ENCODE measurements around the gene BRD9.
A peak's percentile ranks its signal among the peaks of the same experiment; 100 is the strongest.
"Not testable (repeated sequence)": the region's sequence is repeated elsewhere in the genome, so short reads cannot be mapped to it uniquely, and the experiment has no call there.

Gene BRD9

DNA sequence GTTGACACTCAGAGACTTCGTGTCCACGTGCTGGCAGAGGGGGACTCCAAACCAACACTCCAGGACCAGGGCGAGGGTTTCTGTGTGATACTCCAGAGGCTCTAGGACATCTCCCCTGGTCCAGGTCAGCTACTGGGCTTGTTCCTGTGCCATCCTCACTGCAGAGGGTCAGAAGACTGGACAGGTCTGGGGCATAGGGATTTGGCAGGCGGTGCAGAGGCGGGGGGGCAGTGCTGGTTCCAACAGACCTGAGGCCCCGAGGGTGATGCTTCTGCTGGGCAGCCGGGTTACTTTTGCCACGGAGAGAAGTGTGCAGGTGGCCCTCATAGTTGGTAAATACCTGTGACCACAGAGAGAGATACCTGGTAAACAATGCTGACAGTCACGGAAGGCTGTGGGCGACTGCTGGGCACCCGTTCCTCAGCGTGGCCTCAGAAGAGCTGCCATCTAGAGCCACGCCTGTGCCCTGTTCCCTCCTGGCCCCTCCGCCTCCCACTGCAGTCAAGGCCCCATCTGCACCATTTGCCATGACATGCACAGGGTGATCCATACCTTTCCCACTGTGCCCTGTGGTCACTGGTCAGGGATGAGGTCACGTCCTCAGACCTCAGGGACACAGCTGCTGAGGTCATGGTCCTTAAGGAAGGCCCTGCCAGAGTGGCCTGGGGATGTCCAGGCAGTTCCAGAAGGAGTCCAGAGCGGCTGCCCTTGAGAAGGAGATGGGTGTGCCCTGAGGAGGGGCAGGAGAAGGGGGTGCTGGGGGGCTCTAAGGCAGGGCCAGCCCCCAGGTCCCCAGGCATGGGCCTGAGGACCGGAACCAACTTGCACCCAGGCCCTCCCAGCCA, 30.1 kb upstream of the BRD9 start:
- DNase-seq: no peak

DNA sequence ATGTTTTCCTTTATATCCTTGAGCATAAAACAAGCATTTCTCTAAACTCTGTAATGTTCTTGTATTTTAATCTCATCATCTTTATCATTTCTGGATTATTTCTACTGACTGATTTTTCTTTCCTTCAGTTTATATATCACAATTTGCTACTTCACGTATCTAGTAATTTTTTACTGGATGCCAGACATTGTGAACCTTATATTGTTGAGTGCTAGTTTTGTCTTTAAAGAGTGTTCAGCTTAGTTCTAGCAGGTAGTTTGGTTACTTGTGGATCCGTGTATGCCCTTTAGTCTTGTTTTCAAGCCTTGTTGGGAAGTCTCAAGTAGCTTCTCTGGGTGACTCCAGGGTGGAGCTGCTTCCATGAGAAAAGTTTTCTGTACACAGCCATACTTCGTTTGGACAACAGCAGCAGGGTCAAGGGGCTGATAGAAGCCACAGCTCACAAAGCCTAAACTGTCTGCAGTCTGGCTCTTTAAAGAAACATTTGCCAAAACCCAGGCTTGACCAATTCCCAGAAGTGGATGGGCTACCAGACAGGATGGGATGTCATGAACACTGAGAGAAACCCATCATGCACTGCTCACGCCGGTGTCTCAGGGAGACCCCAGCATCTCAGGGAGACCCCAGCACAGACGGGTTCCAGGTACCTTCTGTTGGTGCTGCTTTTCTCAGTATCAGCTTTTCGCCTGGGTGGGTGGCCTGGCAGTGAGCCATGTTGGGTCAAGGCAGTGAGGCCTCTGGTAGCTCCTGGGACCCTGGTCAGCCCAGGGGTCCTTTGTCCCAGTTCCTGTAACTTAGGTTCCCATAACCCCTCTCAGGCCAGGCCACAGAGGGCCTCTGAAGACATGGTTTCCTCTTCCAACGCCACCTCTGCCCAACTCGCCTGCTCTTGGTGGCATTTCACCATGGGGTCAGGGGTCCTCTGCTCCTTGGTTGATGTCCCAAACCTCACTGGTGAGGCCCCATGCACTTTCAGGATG, 29.1 kb upstream of the BRD9 start:
- no peak for DNase-seq

DNA sequence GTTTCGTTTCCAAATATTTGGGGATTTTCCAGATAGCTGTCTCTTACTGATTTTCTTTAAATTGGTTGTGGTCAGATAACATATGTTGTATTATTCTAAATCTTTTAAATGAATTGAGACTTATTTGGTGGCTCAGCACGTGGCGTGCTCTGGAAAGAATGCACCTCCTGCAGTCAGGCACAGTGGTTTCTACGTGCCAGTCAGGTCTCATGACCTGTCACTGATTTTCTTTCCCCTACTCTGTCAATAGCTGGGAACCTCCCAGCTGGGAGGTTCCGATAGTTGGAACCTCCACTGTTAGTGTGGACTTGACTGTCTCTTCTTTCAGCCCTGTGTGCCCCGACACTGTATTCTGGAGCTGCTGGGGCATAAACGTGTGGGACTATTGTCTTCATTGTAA, 27.7 kb upstream of the BRD9 start:
- DNase-seq: no peak

DNA sequence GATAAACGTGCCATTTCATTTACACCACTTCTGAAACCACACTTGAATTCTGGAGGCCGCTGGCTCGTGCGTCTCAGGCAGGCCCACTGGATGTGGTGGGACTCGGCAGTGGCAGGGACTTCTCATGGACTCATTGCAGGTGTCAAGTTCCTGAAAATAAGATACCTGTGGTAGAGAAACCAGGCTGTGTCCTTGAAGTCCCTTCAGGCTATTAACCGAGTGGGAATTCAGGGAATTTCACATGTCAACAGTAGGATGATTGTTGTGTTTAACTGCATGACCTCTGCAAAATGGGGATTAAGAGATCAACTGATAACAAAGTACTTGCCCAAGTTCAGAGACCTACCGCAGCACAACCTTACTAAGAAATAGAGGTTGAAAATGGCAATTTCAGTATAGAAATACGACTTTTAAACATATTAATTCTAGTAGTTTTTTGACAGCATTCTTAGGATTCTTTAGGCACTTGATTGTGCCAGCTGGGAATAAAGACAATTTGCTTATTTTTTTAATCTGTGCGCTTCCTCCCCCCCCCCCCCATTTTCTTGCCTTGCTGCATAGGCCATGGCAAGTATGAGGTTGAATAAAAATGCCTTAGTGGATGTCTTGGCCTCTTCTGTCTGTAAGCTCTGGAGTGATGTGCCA, 26.9 kb upstream of the BRD9 start:
- no peak for DNase-seq

DNA sequence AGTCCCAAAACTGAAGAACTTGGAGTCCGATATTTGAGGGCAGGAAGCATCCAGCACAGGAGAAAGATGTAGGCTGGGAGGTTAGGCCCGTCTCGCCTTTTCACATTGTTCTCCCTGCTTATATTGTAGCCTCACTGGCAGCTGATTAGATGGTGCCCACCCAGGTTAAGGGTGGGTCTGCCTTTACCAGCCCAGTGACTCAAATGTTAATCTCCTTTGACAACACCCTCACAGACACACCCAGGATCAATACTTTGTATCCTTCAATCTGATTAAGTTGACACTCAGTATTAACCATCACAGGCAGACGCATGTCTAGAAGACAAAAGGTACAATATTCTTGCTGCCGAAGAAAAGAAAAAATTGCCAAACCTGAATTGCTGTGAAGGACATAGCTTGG, 26.1 kb upstream of the BRD9 start:
- DNase-seq: not testable (repeated sequence)

DNA sequence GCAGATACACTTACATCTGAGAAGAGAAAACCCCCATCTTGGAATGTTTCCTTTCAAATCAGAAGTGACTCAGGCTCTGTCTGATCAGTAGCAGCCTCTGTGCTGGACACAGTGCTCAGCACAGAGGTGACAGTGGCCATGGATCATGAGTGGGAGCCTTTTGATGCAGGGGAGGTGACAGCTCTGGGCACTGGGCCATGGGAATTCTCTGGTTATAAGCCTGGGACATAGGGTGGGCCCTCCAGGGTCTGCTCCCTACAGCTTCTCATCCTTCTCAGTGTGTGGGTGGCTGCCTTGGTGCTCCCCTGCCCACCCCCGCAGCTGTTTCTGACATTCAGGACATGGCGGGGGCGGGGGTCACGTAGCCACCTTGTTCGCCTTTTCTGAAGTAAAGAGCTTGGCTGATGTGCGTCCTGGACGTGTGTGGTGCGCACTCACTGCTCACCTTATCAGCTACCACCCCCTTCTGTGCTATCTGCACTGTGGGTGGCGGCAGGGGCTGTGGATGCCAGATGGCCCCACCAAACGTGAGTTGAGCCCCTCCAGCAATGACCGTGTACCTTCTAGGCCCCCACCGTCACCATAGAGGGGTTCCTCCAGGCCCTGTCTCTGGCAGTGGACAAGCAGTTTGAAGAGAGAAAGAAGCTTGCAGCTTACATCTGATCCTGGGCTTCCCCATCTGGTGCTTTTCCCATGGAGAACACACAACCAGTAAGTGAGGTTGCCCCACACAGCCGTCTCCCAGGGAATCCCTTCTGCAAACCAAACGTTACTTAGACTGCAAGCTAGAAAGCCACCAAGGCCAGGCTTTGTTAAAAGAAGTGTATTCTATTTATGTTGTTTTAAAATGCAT, 24.1 kb upstream of the BRD9 start:
- no peak for DNase-seq

DNA sequence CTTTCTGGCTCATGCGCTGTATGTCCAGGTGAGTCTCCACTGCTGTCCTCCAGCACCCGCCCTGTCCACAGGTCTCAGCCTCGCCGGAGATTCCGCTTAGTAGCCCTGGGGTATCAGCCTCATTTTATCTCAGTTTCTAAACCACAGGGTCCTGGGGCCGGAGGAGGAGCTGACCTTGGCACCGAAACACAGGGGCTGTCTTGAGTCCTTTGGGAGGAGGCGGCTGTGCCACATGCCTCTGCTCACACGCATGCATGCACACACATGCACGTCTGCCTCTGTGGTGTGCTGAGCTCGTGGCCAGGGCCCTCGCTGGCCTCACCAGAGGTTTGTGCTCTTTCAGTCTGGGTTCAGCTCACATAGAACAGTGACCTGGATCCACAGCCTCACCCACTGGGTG, 23.3 kb upstream of the BRD9 start:
- DNase-seq: no peak

DNA sequence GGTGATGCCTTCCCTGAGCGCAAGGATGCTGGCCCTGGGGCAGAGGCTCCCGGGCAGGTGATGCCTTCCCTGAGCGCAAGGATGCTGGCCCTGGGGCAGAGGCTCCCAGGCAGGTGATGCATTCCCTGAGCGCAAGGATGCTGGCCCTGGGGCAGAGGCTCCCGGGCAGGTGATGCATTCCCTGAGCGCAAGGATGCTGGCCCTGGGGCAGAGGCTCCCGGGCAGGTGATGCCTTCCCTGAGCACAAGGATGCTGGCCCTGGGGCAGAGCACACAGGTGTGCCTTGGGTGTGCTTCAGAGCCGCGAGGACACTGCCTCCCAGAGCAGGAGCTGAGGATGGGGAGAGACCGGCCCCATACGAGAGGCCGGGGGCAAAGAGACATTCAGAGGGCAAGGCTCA, 22.7 kb upstream of the BRD9 start:
- not testable (repeated sequence) for DNase-seq

DNA sequence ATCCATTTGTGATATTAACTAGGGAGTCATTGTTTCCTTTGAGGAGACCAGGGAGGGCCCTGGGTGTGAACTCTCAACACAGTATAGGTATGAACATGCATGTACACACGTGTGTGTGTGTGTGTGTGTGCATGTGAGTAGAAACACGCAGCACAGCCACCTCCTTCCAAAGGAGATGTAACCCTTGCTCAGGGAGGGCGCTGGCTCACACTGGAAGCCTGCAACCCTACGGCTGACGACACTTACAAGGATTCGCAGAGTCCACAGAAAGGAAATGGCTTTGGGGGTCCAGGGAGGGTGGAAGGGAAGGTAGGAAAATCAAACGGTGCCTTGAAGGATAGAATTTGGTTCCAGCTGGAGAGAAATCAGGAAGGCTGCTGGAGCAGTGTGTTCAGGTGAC, 22.0 kb upstream of the BRD9 start:
- no peak for DNase-seq

DNA sequence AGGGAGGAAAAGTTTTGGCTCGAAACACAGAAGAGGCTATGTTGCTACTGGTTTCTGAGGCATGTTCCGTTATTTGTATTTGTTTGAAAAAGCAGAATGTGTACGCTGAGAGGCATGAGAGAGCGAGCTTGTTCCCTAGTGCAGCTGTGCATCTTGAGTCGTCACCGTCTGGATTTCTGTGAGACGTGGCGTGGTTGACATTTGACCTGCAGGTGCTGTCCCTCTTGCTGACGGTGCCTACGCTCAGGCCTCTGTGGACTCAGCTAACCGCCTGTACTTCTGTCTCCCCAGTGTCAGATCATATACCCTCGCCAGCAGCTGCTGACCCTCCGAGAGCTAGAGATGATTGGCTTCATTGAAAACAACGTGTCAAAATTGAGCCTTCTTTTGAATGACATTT, 21.6 kb upstream of the BRD9 start:
- DNase-seq: no peak

DNA sequence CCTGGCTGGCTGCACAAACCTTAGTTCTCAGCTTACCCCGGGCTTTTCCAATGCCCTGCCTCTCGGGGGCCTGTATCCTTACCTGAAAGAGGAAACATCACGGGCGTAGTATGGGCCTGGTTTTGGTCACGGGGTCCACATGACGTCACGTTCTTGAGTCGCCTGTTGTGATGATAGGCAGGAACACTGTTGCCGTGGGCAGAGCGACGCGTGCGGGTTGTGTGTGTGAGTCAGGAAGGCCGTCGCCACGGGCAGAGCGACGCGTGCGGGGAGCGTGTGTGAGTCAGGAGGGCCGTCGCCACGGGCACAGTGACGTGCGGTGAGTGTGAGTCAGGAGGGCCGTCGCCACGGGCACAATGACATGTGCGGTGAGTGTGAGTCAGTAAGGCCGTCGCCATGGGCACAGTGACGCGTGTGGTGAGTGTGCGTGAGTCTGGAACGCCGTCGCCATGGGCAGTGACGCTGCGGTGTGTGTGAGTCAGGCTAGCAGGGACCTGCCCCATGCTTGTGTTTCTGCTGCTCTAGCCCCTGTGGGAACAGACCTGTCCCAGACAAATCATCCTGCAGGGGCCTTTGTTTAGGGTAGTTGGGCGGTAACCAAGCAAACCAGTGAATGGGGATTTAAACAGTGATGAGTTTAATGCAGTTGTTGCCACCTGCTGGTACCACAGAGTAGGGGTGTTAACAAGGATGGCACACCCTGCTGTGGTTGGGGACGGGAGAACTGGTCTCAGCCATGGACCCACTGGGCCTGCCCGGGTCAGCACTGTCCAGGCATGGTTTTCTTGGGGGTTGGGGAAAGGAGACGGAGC, 19.9 kb upstream of the BRD9 start:
- DNase-seq: peak; percentile 27

DNA sequence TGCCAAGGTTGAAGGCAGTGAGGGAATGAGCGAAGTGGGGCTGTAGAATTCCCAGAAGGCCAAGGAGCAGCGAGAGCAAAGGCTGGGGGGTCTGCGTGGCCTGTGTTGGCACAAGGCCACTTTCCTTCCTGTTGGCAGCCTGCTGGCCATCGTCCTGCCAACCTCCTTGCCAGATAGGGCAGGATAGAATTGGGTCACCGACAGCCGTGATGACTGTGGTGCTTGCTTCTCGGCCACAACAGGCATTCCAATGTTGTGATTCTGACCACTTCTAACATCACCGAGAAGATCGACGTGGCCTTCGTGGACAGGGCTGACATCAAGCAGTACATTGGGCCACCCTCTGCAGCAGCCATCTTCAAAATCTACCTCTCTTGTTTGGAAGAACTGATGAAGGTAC, 19.0 kb upstream of the BRD9 start:
- no peak for DNase-seq

DNA sequence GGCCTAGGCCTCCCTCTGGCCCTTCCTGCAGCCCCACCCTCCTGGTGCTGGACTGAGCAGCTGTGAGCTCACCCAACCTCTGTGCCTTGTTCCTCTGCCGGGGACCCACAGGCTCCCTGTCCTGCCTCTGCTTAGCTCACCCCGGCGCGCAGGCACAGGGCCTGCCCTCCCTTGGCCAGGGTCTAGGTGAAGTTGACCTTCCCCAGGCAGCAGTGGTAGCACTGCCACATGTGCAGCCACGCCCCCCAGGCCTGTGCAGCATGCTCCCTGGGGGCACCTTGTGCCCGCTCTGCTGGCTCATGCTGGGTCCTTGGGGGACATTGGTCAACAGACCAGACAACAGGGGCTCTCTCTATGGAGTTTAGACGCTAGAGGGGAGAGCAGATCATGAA, 18.2 kb upstream of the BRD9 start:
- no peak for DNase-seq

DNA sequence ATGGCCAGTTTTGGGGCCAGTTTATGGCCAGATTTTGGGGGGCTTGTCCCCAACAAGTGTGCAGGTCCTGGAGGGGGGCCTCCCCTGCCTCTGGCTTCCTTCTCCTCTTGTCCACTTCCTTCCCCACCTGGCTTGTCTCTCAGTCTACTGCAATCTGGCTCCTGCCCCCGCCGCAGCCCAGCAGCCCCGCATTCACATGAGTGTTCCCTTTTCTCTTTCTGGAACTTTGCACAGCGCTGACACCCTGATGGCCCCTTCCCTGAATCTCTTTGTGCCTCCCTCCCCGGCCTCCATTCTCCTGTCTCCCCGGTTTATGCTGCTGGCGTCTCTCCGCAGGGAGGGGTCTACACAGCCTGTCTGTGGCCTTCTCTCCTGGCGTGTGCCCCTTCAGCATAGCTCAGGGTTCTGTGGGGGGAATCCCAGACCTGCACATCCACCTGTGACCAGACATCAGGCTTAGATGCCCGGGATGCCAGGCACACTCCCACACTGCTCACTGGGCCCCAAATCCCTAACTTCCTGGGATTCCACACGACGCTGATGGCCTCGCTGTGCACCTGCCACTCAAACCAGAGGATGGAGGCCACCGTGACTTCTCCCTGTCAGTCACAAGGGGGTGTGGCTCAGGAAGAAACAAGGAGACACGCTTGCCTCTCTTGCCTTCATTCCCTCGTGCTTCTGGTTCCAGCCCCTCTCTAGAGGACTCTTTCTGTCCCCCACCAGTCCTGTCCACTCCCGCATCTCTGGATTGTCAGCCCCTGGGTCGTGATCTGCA, 17.6 kb upstream of the BRD9 start:
- DNase-seq: no peak

DNA sequence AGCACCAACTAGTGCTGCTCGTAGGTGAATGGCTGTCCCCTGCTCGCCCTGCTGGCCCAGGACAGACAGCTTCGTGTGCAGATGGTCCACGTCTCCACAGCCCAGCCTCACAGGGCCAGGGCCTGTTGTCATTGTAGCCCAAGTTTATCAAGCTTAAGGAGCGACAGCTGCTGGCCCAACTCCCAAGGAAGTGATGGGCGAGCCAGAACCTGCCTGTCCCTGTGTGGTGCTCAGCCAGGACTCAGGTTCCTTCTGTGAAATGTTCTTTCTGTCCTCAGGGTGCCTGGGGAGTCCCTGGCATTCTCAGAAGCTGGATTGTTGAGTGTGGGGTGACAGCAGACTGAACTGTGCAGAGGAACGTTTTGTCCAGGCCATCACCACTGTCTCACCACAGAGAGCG, 16.5 kb upstream of the BRD9 start:
- no peak for DNase-seq

DNA sequence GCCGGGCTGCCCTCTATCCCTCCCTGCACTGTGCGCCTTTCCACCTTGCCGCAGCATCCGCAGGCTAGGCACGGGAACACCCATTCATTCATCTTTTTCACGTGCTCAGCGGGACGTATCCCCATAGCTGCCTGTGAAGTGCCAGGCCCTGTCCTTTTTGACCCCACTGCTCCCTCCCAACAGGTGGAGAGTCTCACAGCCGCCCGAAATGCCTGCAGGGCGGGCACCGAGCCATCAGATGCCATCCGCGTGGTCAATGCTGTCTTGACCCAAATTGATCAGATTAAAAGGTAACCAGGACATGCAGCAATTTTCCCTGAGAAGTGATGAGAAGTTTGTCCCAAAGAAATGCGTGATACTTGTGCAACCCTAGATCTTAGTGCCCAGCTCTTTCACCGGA, 15.6 kb upstream of the BRD9 start:
- no peak for DNase-seq

DNA sequence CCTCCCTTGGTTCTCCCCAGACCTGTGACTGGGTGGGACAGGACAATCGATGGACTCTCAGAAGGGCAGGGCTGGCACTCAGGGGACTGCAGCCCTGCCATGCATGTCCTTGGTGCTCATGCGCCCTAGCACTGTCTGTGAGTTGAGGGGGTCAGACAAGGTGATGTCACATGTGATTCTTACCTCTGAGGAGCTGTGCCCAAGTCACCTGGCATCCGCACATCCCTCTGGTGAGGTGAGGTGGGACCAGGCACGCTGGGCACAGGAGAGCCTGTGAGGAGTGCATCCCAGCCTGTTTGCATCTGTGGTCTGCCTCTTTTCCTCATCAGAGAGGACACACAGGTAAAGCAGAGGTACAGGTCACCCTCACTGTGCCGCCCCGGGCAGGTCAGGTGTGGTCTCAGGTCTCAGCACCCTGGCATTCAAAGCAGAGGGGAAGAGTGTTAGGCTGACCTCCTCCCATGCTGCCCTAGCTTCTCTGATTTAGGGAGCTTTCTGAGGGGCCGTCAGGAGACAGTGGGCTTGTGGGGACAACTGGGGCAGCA, 14.8 kb upstream of the BRD9 start:
- DNase-seq: no peak

DNA sequence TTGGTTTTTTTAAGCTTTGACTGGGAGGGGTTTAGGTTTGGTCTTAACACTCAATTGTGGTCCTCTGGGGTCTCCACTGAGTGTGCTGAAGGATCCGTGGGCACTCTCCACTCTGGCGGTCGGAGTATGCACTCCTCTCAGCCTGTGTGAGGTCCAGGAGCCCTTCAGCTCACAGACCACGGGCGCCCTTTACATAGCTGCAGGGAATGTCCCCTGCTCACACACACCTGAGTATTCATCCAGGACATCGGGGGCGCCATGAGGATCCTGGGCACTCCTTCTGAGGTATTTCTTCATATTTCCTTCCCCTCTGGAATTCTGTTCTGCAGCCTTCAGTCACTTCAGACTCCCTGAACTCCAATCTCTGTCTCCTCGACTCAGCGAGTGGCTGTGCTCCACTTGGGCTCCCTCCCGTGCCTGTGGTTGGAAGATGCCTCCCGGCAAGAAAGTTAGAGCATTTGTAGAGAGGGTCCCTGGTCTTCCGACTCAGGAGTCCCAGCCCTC, 12.6 kb upstream of the BRD9 start:
- DNase-seq: no peak

DNA sequence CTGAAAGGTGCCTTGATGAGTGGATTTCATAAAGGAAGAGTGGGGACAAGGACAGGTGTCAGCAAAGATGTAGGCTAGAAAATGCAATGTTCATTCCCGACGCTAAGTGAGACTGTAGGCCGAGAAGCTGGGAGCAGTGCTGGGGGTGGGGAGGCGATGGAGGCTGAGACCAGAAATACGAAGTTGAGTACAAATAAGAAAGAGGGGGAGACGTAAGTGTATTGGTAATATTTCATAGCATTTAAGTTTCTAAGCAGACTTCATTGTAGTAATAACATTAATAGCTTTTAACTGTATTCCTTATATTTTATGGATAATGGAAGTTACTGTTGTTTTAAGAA, 11.1 kb upstream of the BRD9 start:
- DNase-seq: no peak

DNA sequence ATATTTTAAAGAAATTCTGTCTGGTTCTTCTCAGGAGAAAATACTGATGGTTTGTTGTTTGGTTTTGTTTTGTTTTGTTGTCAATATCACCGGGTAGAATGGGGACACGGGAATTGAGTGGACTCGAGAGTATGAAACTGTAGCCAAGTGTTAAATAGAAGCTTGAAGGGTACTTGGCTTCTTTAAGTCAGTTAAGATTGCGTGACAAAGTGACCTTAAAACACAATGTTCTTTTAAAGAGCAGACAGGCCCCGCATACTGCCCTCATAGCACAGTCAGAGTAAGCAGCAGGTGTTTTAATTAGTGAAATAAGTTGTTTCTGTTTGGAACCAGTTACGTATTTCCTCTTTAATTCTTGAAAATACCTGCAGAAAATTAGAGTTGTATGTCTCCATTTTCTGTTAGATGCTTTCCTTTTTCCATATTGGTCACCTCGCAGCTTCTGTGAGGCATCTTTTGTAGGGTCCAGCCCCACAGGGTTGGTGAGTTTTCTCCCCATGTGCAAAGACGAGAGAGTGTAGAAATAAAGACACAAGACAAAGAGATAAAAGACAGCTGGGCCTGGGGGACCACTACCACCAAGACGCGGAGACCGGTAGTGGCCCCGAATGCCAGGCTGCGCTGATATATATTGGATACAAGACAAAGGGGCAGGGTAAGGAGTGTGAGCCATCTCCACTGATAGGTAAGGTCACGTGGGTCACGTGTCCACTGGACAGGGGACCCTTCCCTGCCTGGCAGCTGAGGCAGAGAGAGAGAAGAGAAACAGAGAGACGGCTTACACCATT, 9.7 kb upstream of the BRD9 start:
- DNase-seq: no peak

All from suppressor macrophage treated with lipopolysaccharide for 4 hours (primary cell).